NCI-H526 (cell line): Measurements from ENCODE around the gene ATP6V0E1.

ENCODE experiments used
- DNase-seq, 2 experiments: peaks; one replicate each; lab custom pipeline; 2025; lab: John Stamatoyannopoulos, UW

ATP6V0E1 gene

DNA sequence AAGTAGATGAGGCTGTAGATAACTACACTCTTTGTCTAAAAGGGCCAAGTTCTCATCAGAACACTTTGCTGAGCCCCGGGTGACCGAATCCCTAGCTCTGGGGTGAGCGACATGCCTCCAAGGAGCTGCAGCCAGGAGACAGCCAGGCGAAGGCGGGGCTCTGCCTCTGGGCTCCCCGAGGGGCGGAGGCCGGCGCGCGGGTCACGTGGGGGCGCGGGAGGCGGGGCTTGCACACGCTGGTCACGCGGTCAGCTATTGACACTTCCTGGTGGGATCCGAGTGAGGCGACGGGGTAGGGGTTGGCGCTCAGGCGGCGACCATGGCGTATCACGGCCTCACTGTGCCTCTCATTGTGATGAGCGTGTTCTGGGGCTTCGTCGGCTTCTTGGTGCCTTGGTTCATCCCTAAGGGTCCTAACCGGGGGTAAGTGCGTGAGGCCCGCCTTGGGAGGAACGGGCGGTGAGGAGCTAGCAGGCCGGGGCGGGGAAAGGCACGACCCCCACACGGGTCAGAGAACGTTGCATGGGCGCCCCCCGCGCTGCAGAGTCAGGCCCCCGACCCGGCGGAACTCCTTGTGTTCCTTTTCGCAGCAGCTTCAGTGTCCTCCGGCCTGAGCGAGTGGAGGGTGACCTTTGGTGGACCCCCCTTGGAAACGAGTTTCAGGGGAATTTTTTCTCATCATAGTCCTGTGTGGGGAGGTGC, at the start of gene ATP6V0E1:
Gene ATP6V0E1, plus strand, starts transcription at position 230 of the 702 bp plus-strand sequence. Its CDS starts 90 bp downstream, at position 320.
- peak; percentile 65 to 91 for DNase-seq

DNA sequence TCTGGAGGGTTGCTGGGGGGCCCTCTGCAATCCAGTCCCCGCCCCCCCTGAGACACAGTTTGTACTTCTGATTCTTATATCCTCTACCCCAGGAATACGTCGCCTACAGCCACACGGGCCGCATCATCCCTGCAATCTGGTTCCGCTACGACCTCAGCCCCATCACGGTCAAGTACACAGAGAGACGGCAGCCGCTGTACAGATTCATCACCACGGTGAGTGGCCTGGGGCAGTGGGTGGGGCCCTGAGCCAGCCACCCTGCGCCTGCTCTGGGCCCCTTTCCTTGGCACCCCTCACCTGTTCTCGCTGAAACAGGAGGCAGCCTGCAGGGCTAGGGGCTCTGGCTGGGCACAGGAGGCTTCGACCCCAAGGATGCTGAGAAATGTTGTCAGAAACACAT, 48.5 kb upstream of the ATP6V0E1 start:
- no peak for DNase-seq

GRCh38 chr5:172936401-172936800, 47.2 kb upstream of the ATP6V0E1 start:
- DNase-seq, result no peak

DNA sequence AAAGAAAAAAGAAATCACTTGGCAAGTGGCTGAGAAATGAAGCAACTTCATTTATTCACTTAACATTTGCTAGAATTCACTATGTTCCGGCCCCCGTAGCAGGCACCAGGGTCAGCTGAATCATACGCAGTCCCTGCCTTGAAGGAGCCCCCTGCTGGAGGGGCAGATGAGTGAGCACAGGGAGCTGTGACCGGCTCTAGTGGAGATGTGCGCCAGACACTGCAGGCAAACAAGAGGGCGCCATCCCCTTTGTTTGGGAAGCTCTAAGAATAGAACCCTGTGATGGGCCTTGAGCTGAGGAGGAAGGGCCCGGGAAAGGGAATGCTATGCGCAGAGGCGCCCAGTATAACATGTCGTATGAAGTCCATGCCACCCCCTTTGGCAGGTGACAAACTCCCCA, 44.5 kb upstream of the ATP6V0E1 start:
- DNase-seq, result peak in 1 of 2 experiments; percentile 16

- DNase-seq, result no peak
These were observed 43.8 kb upstream of the ATP6V0E1 start for GRCh38 chr5:172939611-172940267.

DNA sequence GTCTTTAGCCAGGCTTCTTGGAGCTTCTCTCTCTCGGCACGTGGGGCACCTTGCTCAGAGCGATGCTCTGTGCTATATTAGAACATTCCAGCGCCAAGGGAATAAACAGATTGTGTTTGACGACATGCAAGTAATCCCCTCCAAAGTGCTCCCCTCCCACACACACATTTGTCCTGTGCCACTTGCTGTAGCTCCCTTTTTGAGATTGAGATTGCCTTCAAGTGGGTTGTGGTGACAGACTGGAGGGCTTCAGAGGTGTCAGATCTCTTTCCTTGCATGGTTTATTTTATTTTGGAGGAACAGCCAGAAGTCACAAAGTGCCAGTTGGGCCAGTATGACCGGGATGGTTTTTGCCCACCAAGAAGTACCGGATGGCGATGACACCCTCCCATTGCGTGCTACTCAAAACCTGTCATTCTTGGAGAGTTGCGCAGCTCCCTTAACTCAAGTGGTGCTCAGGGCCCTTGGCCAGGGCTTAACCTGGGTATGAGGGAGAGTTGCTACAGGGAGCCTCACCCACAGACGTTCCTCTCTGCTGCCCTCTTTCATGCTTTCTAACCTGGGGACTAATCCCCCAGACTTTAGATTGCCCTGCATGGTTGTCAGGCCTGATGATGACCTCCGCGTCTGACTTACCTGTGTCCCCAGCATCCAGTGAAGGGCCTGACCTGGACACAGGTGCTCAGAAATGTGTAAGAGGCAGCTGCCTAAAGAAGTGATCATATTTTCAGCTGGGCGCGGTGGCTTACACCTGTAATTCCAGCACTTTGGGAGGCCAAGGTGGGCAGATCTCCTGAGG, 43.1 kb upstream of the ATP6V0E1 start:
- DNase-seq, result no peak

DNA sequence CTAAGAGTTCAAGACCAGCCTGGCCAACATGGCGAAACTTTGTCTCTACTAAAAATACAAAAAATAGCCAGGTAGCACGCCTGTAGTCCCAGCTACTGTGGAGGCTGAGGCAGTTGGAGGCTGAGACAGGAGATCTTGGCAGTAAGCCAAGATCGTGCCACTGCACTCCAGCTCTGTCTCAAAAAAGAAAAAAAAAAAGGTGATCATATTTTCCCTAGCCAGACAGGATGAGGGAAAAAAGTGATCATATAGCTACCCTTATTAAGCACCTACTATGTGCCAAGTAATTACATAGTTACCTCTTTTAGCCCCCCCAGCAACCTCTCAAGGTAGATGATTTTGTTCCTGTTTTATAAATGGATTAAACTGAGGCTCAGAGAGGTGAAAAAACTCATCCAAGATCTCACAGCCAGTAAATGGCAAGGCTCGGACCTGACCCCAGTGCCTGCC, 42.5 kb upstream of the ATP6V0E1 start:
- DNase-seq, result no peak

- DNase-seq, result no peak
These were observed 41.0 kb upstream of the ATP6V0E1 start for GRCh38 chr5:172942556-172942955.

DNA sequence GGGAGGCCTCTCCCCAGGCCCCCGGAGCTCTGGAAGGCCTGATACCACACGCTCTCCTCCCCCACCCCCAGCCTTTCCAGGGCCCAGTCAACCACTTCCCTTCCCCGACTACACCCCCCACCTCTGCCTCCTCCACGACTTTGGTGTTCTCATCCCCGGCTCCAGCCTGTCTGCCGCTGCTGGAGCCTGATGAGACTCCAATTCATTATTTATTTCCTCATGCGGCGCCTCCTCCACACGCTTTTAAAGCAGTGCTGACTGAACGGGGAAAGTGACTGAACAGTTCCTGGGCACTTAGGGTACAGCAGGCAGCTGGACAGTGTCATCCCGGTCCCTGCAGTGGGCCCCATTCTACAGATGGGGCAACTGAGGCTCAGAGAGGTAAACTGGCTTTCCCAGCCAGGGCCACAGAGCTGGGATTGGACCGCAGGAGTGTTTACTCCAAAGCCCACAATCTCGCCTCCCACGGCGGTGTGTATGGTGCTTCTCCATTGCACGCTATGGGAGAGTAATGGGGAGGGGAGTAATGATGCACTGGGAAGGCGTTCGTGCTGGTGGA, 40.2 kb upstream of the ATP6V0E1 start:
- DNase-seq, result no peak

- DNase-seq, result no peak
These were observed 39.7 kb upstream of the ATP6V0E1 start for GRCh38 chr5:172943906-172944305.

DNA sequence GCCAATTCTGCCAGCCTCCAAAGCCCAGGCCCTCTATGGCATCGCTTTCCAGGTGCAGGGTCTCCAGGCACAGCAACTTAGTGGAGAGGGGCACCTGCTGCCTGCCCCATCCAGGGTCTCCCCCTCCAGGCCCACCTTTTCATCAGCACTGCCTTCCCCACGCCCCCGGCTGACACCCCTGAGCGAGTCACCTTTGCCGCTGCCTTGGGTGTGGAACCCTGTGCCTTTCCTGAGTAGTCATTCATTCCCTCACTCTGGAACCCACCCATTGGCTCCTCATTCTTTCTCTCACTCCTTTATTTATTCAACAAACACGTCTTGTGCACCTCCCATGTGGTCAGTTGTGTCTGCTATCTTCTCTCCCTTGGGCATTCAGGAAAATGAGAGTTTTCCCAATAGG, 38.8 kb upstream of the ATP6V0E1 start:
- DNase-seq, result no peak

DNA sequence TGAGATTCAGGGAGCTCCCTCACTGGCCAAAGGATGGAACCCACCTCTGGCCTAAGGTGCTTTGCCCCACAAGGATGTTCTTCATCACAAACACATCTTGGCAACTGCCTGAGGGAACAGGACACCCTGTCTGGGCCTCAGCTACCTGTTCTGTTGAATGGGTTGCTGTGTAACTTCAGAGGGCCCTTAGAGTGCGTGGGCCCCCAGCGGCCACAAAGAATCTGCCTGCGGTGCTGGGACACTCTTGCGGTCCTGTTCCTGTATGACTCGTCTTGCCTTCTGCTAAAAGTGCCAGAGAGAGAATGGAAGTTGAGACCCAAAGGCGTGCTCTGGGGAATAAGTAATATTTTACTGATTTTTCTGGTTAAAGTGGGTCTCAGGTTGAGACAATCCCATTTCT, 38.4 kb upstream of the ATP6V0E1 start:
- DNase-seq, result no peak

DNA sequence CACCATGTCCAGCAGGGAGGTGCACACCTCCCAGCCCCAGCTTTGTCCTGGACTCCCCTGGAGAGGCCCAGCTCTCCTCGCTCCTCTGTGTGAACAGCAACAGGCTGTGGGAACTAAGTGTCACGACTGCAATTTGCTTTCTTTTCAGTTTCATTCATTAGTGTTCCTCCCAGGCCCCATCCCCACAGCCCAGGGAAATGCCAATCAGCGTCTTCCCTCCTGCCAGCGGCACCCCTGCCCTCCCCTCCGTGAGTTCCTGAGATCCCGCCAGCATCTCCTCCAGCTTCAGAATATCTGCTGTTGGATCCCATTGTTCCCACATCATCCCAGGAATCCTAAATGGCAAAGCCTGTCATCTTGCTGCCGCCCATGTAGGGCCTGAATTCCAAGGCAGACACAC, 37.4 kb upstream of the ATP6V0E1 start:
- DNase-seq, result no peak

- DNase-seq, result no peak
These were observed 34.1 kb upstream of the ATP6V0E1 start for GRCh38 chr5:172949426-172949825.

GRCh38 chr5:172950176-172950965, 33.2 kb upstream of the ATP6V0E1 start:
- DNase-seq, result no peak

DNA sequence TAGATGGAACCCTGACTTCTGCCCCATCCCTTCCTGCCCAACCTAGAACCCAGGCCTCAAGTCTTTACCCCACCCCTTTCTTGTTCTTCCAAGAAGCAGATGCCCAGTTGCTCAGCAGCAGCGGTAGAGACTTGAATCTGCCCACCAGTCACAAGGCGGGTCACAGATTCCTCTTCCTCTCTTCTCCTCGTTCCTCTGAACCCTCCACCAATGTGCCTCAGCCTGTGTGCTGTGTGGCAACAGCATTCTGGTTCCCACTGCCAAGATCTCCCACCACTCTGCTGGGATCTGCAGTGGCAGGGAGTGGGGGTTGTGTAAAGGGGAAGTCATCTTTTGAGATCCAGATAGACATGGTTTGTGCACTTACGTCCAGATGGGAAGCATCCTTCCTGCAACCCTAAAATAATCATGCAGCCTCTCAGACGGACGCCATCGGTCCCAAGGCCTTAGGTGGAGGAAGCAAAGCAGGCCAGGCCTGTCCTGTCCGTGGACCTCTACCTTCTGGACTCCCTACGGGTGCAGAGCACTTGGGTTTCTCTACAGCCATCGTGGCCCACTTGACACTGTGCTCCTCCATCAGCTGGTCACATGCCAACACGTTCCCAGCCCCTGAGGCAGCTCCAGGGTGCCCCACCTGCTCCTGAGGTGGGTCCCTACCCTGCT, 32.1 kb upstream of the ATP6V0E1 start:
- no peak for DNase-seq

GRCh38 chr5:172952034-172952511, 31.5 kb upstream of the ATP6V0E1 start:
- DNase-seq, result no peak

GRCh38 chr5:172953776-172954675, 29.5 kb upstream of the ATP6V0E1 start:
- no peak for DNase-seq

DNA sequence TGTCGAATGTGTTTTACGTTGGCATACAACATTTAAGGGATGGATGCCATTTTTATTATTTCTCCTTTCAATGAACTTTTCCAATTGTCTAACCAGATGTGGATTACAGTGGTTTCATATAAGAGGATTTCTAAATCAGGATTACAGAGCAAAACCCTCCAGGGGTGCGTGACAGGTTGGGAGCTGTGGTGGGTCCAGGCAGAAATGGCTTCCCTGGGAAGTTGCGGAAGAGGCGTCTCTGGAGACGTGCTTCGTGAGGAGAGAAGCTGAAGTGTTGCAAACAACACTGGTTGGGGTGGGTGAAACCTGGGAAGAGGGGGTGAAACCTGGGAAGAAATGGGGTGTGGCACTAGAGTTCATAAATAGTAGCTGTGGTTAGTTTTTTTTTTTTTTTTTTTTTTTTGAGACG, 28.8 kb upstream of the ATP6V0E1 start:
- no peak for DNase-seq

- DNase-seq, result no peak
These were observed 27.3 kb upstream of the ATP6V0E1 start for GRCh38 chr5:172956228-172956627.
